GM12878 (cell line): ENCODE results near the gene EDNRB. TPM values are rescaled to one million over a fixed set of nuclear protein-coding genes. Genes with fewer than 3 reads are reported as not detected.

ENCODE experiments used
- ATAC-seq: fragments of 200-7000 bp; cut with Tn5 transposase; 3 replicates; pipeline ENCODE4 v1.9.1; 2020; ENCODE audit warnings: mild to moderate bottlenecking, moderate library complexity
- BruUV-seq: library from RNA; stranded (reverse); fragments of 400-500 nt; replicated peaks from 2 replicates; lab custom pipeline; 2021; lab: Mats Ljungman, UMichigan
- CTCF ChIA-PET: fragments of 300-600 bp; sonication (Branson Sonifier 250); formaldehyde crosslinking; extraction: SDS; loops from one replicate; lab custom pipeline; 2021; ENCODE audit warnings: inconsistent platforms; lab: Yijun Ruan, JAX
- POLR2A ChIA-PET: fragments of 350-600 bp; formaldehyde crosslinking; extraction: SDS; loops from one replicate; lab custom pipeline; 2021; ENCODE audit warnings: inconsistent platforms; lab: Charles Lee
- RAD21 ChIA-PET: fragments of 300-600 bp; sonication (Branson Sonifier 250); formaldehyde crosslinking; loops from one replicate; lab custom pipeline; 2023; ENCODE audit warnings: antibody characterized with exemption; ENCODE audit not compliant: unreplicated experiment; lab: Charles Lee
- SMC1A ChIA-PET: fragments of 300-600 bp; sonication (Branson Sonifier 250); formaldehyde crosslinking; loops from one replicate; lab custom pipeline; 2023; ENCODE audit not compliant: unreplicated experiment, uncharacterized antibody; lab: Charles Lee
- DNase-seq: peaks from one replicate; pipeline ENCODE4 v3.0.0-alpha.2; 2011; ENCODE audit warnings: low read depth, low spot score
- FAIRE-seq: peaks from 3 replicates; lab custom pipeline; 2011; peaks lifted over from hg19 to GRCh38; lab: Jason Lieb, UNC
- H2AFZ ChIP-seq: 2 replicates; pipeline ENCODE4 v1.6.0; 2011; ENCODE audit warnings: low read depth, low read length, control low read depth; ENCODE audit not compliant: control insufficient read depth
- H3K27ac ChIP-seq: 2 replicates; pipeline ENCODE4 v1.5.1; 2011; ENCODE audit warnings: control low read depth; ENCODE audit not compliant: control insufficient read depth, insufficient read depth
- H3K27me3 ChIP-seq, 2 experiments: replicated peaks in 1 of 2; 2 replicates each; pipeline versions ENCODE4 v1.6.0 to v1.6.1; 2011; ENCODE audit warnings: low read length in 1 of 2; ENCODE audit not compliant: control insufficient read depth in 2 of 2, insufficient read depth in 2 of 2
- H3K36me3 ChIP-seq, 2 experiments: 2 replicates each; pipeline ENCODE4 v1.5.1; 2011; ENCODE audit warnings: low read length in 1 of 2; ENCODE audit not compliant: control insufficient read depth in 2 of 2, insufficient read depth in 2 of 2
- H3K4me1 ChIP-seq: 2 replicates; pipeline ENCODE4 v1.6.1; 2011; ENCODE audit warnings: mild to moderate bottlenecking, low read length, moderate library complexity, mixed read lengths; ENCODE audit not compliant: control insufficient read depth, insufficient read depth
- H3K4me2 ChIP-seq: 2 replicates; pipeline ENCODE4 v1.6.0; 2011; ENCODE audit warnings: control low read depth; ENCODE audit not compliant: control insufficient read depth, insufficient read depth
- H3K4me3 ChIP-seq: fragments of 200-600 bp; sonication (generic); 2 replicates; pipeline ENCODE4 v1.5.1; 2016
- H3K79me2 ChIP-seq: 2 replicates; pipeline ENCODE4 v1.6.0; 2011; ENCODE audit warnings: low read length; ENCODE audit not compliant: control insufficient read depth, insufficient read depth
- H3K9ac ChIP-seq: 2 replicates; pipeline ENCODE4 v1.8.0; 2011; ENCODE audit warnings: low read length, control low read depth, mixed read lengths; ENCODE audit not compliant: control insufficient read depth, insufficient read depth
- H3K9me3 ChIP-seq: replicated peaks from 3 replicates; pipeline ENCODE4 v1.5.1; 2011; ENCODE audit warnings: mild to moderate bottlenecking, low read length; ENCODE audit not compliant: control insufficient read depth, insufficient read depth
- H4K20me1 ChIP-seq: 2 replicates; pipeline ENCODE4 v1.6.0; 2011; ENCODE audit not compliant: control insufficient read depth, insufficient read depth
- ATF2 ChIP-seq: IDR thresholded peaks from 2 replicates; pipeline ENCODE4 v1.6.1; 2012; ENCODE audit warnings: low read length, inconsistent platforms
- BRCA1 ChIP-seq: IDR thresholded peaks from 2 replicates; pipeline ENCODE4 v1.6.1; 2011; ENCODE audit warnings: low read depth, low read length, improper control_type of control experiment
- HDGF ChIP-seq: fragments of 450-650 bp; IDR thresholded peaks from 2 replicates; pipeline ENCODE4 v1.6.1; 2016; ENCODE audit warnings: antibody characterized with exemption
- IKZF2 ChIP-seq, 2 experiments: fragments of 450-650 bp; IDR thresholded peaks; 2 replicates each; pipeline ENCODE4 v1.6.1; 2017; ENCODE audit warnings: mild to moderate bottlenecking in 2 of 2, moderate library complexity in 2 of 2
- MTA3 ChIP-seq: IDR thresholded peaks from 2 replicates; pipeline ENCODE4 v1.6.1; 2012; ENCODE audit warnings: low read length, inconsistent platforms, borderline replicate concordance
- NBN ChIP-seq: fragments of 450-650 bp; IDR thresholded peaks from 2 replicates; pipeline ENCODE4 v1.6.1; 2016
- SREBF1 ChIP-seq: IDR thresholded peaks from 2 replicates; pipeline ENCODE4 v1.6.1; 2012; ENCODE audit warnings: mild to moderate bottlenecking, low read length
- USF2 ChIP-seq: IDR thresholded peaks from 2 replicates; pipeline ENCODE4 v1.6.1; 2011; ENCODE audit warnings: low read depth, low read length, improper control_type of control experiment, borderline replicate concordance
- YBX1 ChIP-seq: fragments of 450-650 bp; IDR thresholded peaks from 2 replicates; pipeline ENCODE4 v1.6.1; 2016; ENCODE audit warnings: antibody characterized with exemption
- WGBS: methylation state at CpG from one replicate; pipeline ENCODE4 v1.1.6; 2016; ENCODE audit warnings: low lambda C conversion rate; ENCODE audit not compliant: insufficient replicate concordance, insufficient coverage; ENCODE audit errors: missing lambda C conversion rate; 5-methylcytosine and 5-hydroxymethylcytosine counted together
- in situ Hi-C: fragments of 300-500 bp; cut with MboI; formaldehyde crosslinking; loops from 9 replicates; pipeline ENCODE4 v1.14.3; 2018; ENCODE audit warnings: mixed read lengths
- intact Hi-C: fragments of 100-400 bp; cut with micrococcal nuclease; formaldehyde crosslinking; loops from one replicate; pipeline ENCODE4 v1.14.2; 2022; ENCODE audit not compliant: unreplicated experiment
- polyA plus RNA-seq, 11 experiments: library from polyadenylated mRNA; depleted of rRNA in 4 of 11; unstranded in 6 of 11; stranded (reverse) in 5 of 11; fragments of >200 nt; fragmentation: Nextera tagmentation in 4 of 11; fragmentation: Illumina TruSeq in 1 of 11; extraction: Ambion mirVana in 4 of 11; extraction: Trizol in 1 of 11; gene quantifications; 1 replicate in 1 of 11; 2 replicates in 10 of 11; pipeline versions ENCODE4 v1.2.1 to v1.2.3, GENCODE V29; 2011 to 2016; ENCODE audit warnings: inconsistent platforms in 2 of 11, missing spikeins in 2 of 11, low read depth in 1 of 11
- total RNA-seq, 4 experiments: library from RNA; depleted of rRNA in 3 of 4; stranded (reverse); fragments of >200 nt in 3 of 4; fragmentation: Illumina TruSeq in 1 of 4; extraction: Trizol in 1 of 4; gene quantifications; 2 replicates each; pipeline versions ENCODE4 v1.2.1 to v1.2.3, GENCODE V29; 2013 to 2021

EDNRB gene
- total and polyA plus RNA-seq, 10 of the 15 experiments (the other 5 are each of a cell fraction or from before 2014, with no cell fraction given): not detected

- no peak for FAIRE-seq
- Histone ChIP-seq H4K20me1 (no peaks in the 10 kb centered on the region), H3K9ac (no peak overlapping the region), H3K4me2 (no peak overlapping the region), H3K4me1 (no peaks in the 10 kb centered on the region), H3K4me3 (no peak overlapping the region), H2AFZ (no peak overlapping the region), H3K27ac (no peak overlapping the region), H3K9me3 (no peaks in the 10 kb centered on the region), H3K79me2 (no peaks in the 10 kb centered on the region), H3K27me3 (no peaks in the 10 kb centered on the region), H3K36me3 (no peaks in the 10 kb centered on the region)
- in situ Hi-C loops: no loop called here
- ChIA-PET SMC1A (interaction anchor here (0.5 to 1.4 kb wide), 3 partner anchors 15 to 29 kb away, joined by 3 read pairs; no protein-coding TSS in a partner anchor), POLR2A (no interaction called here), RAD21 (no interaction called here), CTCF (no interaction called here)
- intact Hi-C loops: no loop called here
- DNase-seq: no peak
- WGBS: 0% methylated on average over 1 of the region's 1 CpG
- TF ChIP-seq NBN: no peak
- TF ChIP-seq IKZF2 (IDR thresholded peaks at IDR 0.05): no peak
- TF ChIP-seq MTA3: no peak
- TF ChIP-seq SREBF1: no peak
- no peak for TF ChIP-seq HDGF
- TF ChIP-seq USF2: no peak
- no peak for TF ChIP-seq YBX1
- no peak for TF ChIP-seq ATF2
- TF ChIP-seq BRCA1: no peak
- ATAC-seq: no peak
- BruUV-seq: no TSS peak
Observed at GRCh38 chr13:77878190-77878589, 40.4 kb downstream of the EDNRB start.
